PC-9 (cell line): ENCODE measurements around the gene ADAMTSL1.

Experiments
- CTCF ChIP-seq: fragments of 200-600 bp; sonication (generic); conservative IDR thresholded peaks from 2 replicates; pipeline ENCODE4 v1.6.1; 2017; ENCODE audit warnings: mixed run types, antibody characterized with exemption, mild to moderate bottlenecking, moderate library complexity
- EZH2 ChIP-seq: fragments of 200-600 bp; sonication (generic); IDR thresholded peaks from 2 replicates; pipeline ENCODE4 v1.8.0; 2017; ENCODE audit warnings: antibody characterized with exemption, low read depth

GRCh38 chr9:18500451-18500850, 26.5 kb downstream of the ADAMTSL1 start:
- TF ChIP-seq CTCF (no peak), EZH2 (no peak)
